GM12878 (cell line): ENCODE measurements around the gene UST.

Experiments used
- ASH2L ChIP-seq: fragments of 300-600, 200-600 bp; sonication (generic); IDR thresholded peaks from 2 replicates; pipeline ENCODE4 v1.6.1; 2017; ENCODE audit warnings: low read depth, mild to moderate bottlenecking, borderline replicate concordance
- CBX5 ChIP-seq: sonication (generic); IDR thresholded peaks from 2 replicates; pipeline ENCODE4 v1.6.1; 2016; ENCODE audit warnings: low read depth, moderate library complexity, mild to moderate bottlenecking, inconsistent platforms
- CHD4 ChIP-seq: fragments of 200-600 bp; sonication (generic); IDR thresholded peaks from 2 replicates; pipeline ENCODE4 v1.6.1; 2016; ENCODE audit warnings: mild to moderate bottlenecking
- FOS ChIP-seq: IDR thresholded peaks from 3 replicates; pipeline ENCODE4 v1.6.1; 2011; ENCODE audit warnings: borderline replicate concordance; ENCODE audit not compliant: insufficient read length; ENCODE audit errors: extremely low read depth
- MYC ChIP-seq: IDR thresholded peaks from 2 replicates; pipeline ENCODE4 v1.6.1; 2011; ENCODE audit warnings: mild to moderate bottlenecking, low read length, moderate library complexity, inconsistent platforms; ENCODE audit not compliant: insufficient read depth, insufficient replicate concordance, insufficient read length, severe bottlenecking
- NFYA ChIP-seq: IDR thresholded peaks from 2 replicates; pipeline ENCODE4 v1.6.1; 2011; ENCODE audit warnings: low read depth, mild to moderate bottlenecking, low read length, improper control_type of control experiment, borderline replicate concordance
- ZBTB40 ChIP-seq: fragments of 450-650 bp; IDR thresholded peaks from 2 replicates; pipeline ENCODE4 v1.6.1; 2016; ENCODE audit warnings: mild to moderate bottlenecking, moderate library complexity, borderline replicate concordance

GRCh38 chr6:148888856-148889255, 142.0 kb downstream of the UST start:
- no peak for TF ChIP-seq FOS
- no peak for TF ChIP-seq ASH2L
- TF ChIP-seq MYC = no peak
- TF ChIP-seq CBX5 = no peak
- no peak for TF ChIP-seq CHD4
- no peak for TF ChIP-seq NFYA
- TF ChIP-seq ZBTB40 = no peak
